Gastroesophageal sphincter (tissue), 4 donors: ENCODE results near the gene OR1L8. TPM values are rescaled to one million over a fixed set of nuclear protein-coding genes. Genes with fewer than 3 reads are reported as not detected.

Experiments
- ATAC-seq: fragments of 150-250 bp; one replicate; pipeline ENCODE4 v1.9.1; 2016; ENCODE audit warnings: mild to moderate bottlenecking, moderate library complexity
- H3K27ac ChIP-seq, 4 donors: fragments of 200-600 bp; sonication (generic) in 3 of 4; 1 replicate in 3 of 4; 2 replicates in 1 of 4; pipeline ENCODE4 v1.5.1; 2016 to 2019
- H3K27me3 ChIP-seq: fragments of 200-600 bp; sonication (generic); one replicate; pipeline ENCODE4 v1.5.1; 2019
- H3K36me3 ChIP-seq, 2 donors: fragments of 200-600 bp; sonication (generic); one replicate each; pipeline ENCODE4 v1.5.1; 2019; ENCODE audit warnings: control low read depth in 1 of 2
- H3K4me1 ChIP-seq, 3 donors: fragments of 200-600 bp; sonication (generic); 1 replicate in 2 of 3; 2 replicates in 1 of 3; pipeline ENCODE4 v1.5.1; 2016 to 2019; ENCODE audit warnings: control low read depth in 2 of 3
- H3K4me3 ChIP-seq, 2 donors: fragments of 200-600 bp; sonication (generic); one replicate each; pipeline ENCODE4 v1.5.1; 2019; ENCODE audit warnings: mild to moderate bottlenecking in 1 of 2, moderate library complexity in 1 of 2
- H3K9me3 ChIP-seq, 3 donors: fragments of 200-600 bp; sonication (generic); one replicate each; pipeline ENCODE4 v1.5.1; 2017 to 2019; ENCODE audit warnings: control low read depth in 2 of 3
- EP300 ChIP-seq: sonication (generic); formaldehyde crosslinking; IDR thresholded peaks from one replicate; pipeline ENCODE4 v1.6.1; 2017; ENCODE audit warnings: antibody characterized with exemption, mild to moderate bottlenecking
- POLR2A ChIP-seq, 2 donors: fragments of 450-650 bp; IDR thresholded peaks; one replicate each; pipeline ENCODE4 v1.6.1; 2017; ENCODE audit warnings: antibody characterized with exemption in 2 of 2, mild to moderate bottlenecking in 2 of 2, moderate library complexity in 1 of 2
- POLR2AphosphoS5 ChIP-seq: sonication (generic); formaldehyde crosslinking; IDR thresholded peaks from one replicate; pipeline ENCODE4 v1.6.1; 2017; ENCODE audit warnings: antibody characterized with exemption
- WGBS, 2 donors: methylation state at CpG; one replicate each; pipeline ENCODE4 v1.1.5; 2018; ENCODE audit warnings: low coverage in 1 of 2; 5-methylcytosine and 5-hydroxymethylcytosine counted together
- total RNA-seq, 4 donors: library from RNA; depleted of rRNA; stranded (reverse); fragments of >200 nt; gene quantifications; one replicate each; pipeline ENCODE4 v1.1.0, GENCODE V29; 2016
- TF ChIP-seq, protein P1 (sequence below), 4 experiments: fragments of 200-600 bp in 2 of 4; fragments of 450-650 bp in 2 of 4; sonication (generic) in 1 of 4; IDR thresholded peaks; one replicate each; pipeline ENCODE4 v1.5.1; 2017 to 2019; ENCODE audit warnings: antibody characterized with exemption in 4 of 4, mild to moderate bottlenecking in 2 of 4, moderate library complexity in 2 of 4

Gene OR1L8
- total RNA-seq, 4 donors from 2014 or later = not detected

- 30% methylated on average over 1 of the region's 1 CpG for WGBS, 2 donors
- no peak for ATAC-seq
- TF ChIP-seq POLR2AphosphoS5 = no peak
- TF ChIP-seq EP300 = no peak
- TF ChIP-seq, protein P1, sequence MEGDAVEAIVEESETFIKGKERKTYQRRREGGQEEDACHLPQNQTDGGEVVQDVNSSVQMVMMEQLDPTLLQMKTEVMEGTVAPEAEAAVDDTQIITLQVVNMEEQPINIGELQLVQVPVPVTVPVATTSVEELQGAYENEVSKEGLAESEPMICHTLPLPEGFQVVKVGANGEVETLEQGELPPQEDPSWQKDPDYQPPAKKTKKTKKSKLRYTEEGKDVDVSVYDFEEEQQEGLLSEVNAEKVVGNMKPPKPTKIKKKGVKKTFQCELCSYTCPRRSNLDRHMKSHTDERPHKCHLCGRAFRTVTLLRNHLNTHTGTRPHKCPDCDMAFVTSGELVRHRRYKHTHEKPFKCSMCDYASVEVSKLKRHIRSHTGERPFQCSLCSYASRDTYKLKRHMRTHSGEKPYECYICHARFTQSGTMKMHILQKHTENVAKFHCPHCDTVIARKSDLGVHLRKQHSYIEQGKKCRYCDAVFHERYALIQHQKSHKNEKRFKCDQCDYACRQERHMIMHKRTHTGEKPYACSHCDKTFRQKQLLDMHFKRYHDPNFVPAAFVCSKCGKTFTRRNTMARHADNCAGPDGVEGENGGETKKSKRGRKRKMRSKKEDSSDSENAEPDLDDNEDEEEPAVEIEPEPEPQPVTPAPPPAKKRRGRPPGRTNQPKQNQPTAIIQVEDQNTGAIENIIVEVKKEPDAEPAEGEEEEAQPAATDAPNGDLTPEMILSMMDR (IDR thresholded peaks at IDR 0.05) = no peak
- no peak for TF ChIP-seq POLR2A (IDR thresholded peaks at IDR 0.05)
- no peaks in the 10 kb centered on the region for H3K36me3 ChIP-seq
- no peaks in the 10 kb centered on the region for H3K4me1 ChIP-seq
- H3K27me3 ChIP-seq = no peaks in the 10 kb centered on the region
- no peak overlapping the region for H3K4me3 ChIP-seq
- H3K27ac ChIP-seq = no peak overlapping the region
- peaks cover 0 to 5% (median 0%) of the 10 kb centered on the region in 3 donors for H3K9me3 ChIP-seq
These were observed 22.5 kb upstream of the OR1L8 start for GRCh38 chr9:122605691-122606090.

DNA sequence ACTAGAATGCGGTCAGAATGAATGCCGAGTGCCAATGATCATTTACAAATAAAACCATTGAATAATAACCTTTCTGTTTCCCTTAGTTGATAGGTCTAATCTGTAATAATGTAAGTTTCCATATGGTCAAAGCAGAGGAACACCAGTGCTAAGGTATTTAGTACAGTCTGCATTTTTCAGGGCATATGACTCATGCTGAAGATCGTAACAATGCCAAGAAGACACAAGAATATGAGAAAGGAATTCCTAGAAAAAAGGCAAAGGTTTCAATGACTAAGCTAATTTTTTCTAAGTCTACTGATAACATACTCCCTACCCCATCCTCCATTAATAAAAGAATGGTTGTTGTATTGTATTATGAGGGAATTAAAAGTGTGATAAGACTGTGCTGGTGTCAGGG lies 2.8 kb downstream of the OR1L8 start:
- Histone ChIP-seq H3K27ac (no peak overlapping the region), H3K4me1 (no peaks in the 10 kb centered on the region), H3K9me3 (peaks cover 0 to 8% (median 0%) of the 10 kb centered on the region in 3 donors), H3K4me3 (no peak overlapping the region), H3K27me3 (no peaks in the 10 kb centered on the region), H3K36me3 (no peaks in the 10 kb centered on the region)
- TF ChIP-seq, protein P1 (IDR thresholded peaks at IDR 0.05) = no peak
- TF ChIP-seq POLR2AphosphoS5 (no peak), EP300 (no peak), POLR2A (IDR thresholded peaks at IDR 0.05) (no peak)
- WGBS, 2 donors = 67 to 81% methylated on average over 3 of the region's 3 CpGs
- no peak for ATAC-seq

DNA sequence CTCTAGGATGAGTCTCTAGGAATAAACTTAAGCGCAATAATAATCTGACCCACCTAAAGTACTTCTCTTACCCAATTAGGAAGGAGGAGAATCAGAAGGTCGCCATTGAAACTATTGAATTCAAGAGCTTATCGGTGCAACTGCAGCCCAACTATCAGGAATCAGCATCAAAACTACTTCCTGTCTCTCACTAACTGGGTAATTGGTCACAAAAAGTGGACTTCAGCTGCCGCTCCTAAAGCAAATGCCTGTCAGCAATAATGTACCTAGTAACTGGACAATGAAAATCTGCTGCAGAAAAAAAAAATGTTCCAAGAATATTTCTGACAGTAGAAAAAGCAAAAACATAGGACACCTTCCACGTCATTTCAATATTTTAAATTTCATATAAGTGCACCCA lies 3.3 kb downstream of the OR1L8 start:
- H3K4me3 ChIP-seq = no peak overlapping the region
- no peaks in the 10 kb centered on the region for H3K27me3 ChIP-seq
- no peak for ATAC-seq
- no peak overlapping the region for H3K27ac ChIP-seq
- TF ChIP-seq EP300 (no peak), POLR2A (IDR thresholded peaks at IDR 0.05) (no peak), POLR2AphosphoS5 (no peak)
- TF ChIP-seq, protein P1 (IDR thresholded peaks at IDR 0.05) = no peak
- H3K9me3 ChIP-seq = peaks cover 0 to 8% (median 0%) of the 10 kb centered on the region in 3 donors
- WGBS, 2 donors = 68 to 74% methylated on average over 5 of the region's 5 CpGs
- H3K4me1 ChIP-seq = no peaks in the 10 kb centered on the region
- no peaks in the 10 kb centered on the region for H3K36me3 ChIP-seq

DNA sequence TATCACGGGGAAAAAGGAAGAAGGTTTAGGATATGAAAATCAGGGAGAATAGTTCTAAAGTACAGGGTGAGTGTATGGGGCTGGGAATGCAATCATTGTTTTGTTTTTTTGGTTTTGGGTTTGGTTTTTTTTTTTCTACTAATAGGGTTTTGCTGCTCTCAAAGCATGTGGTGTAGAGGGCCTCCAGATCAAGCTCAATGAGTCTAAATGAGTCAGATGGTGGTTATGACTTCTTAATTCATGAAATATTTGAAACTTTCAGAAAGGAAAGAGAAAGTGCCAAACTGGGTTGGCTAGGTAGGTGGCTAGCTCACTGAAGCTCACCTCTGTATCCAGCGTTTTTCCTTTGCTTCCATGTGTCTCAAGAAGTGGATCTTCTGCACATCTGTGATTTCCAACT lies 10.7 kb downstream of the OR1L8 start:
- Histone ChIP-seq H3K27ac (no peak overlapping the region), H3K27me3 (no peaks in the 10 kb centered on the region), H3K4me3 (no peak overlapping the region), H3K9me3 (peaks cover 0 to 8% (median 0%) of the 10 kb centered on the region in 3 donors), H3K36me3 (no peaks in the 10 kb centered on the region), H3K4me1 (no peaks in the 10 kb centered on the region)
- 63 to 75% methylated on average over 2 of the region's 2 CpGs for WGBS, 2 donors
- TF ChIP-seq, protein P1 (IDR thresholded peaks at IDR 0.05) = no peak
- TF ChIP-seq POLR2AphosphoS5 (no peak), EP300 (no peak), POLR2A (IDR thresholded peaks at IDR 0.05) (no peak)
- no peak for ATAC-seq

- ATAC-seq = no peak
- Histone ChIP-seq H3K27me3 (no peaks in the 10 kb centered on the region), H3K36me3 (no peaks in the 10 kb centered on the region), H3K9me3 (peaks cover 0 to 23% (median 0%) of the 10 kb centered on the region in 3 donors), H3K4me1 (no peaks in the 10 kb centered on the region), H3K4me3 (no peak overlapping the region), H3K27ac (no peak overlapping the region)
- WGBS, 2 donors = 72 to 85% methylated on average over 4 of the region's 4 CpGs
- TF ChIP-seq, protein P1 (IDR thresholded peaks at IDR 0.05) = no peak
- TF ChIP-seq EP300 = no peak
- TF ChIP-seq POLR2AphosphoS5 = no peak
- TF ChIP-seq POLR2A (IDR thresholded peaks at IDR 0.05) = no peak
These were observed 15.3 kb downstream of the OR1L8 start for GRCh38 chr9:122567901-122568300.
